ENCODE results near the gene FKRP.
"Not testable (repeated sequence)": the region's sequence is repeated elsewhere in the genome, so short reads cannot be mapped to it uniquely, and the experiment has no call there.

FKRP gene

GRCh38 chr19:46762245-46762890, 16.5 kb downstream of the FKRP start:
- Histone ChIP-seq H3K36me3 (ENCODE audit: insufficient read depth, low read length) (peaks cover 8% of the 10 kb centered on the region; the same call in 1 of the 2 replicates), H3K9ac (ENCODE audit: low read depth, low read length) (no peak overlapping the region), H3K9me3 (ENCODE audit: insufficient read depth, low read depth, low read length) (no peaks in the 10 kb centered on the region), H3K4me1 (ENCODE audit: insufficient read depth, low read length) (no peaks in the 10 kb centered on the region), H3K27me3 (ENCODE audit: insufficient read depth, low read length) (no peaks in the 10 kb centered on the region), H3K4me3 (ENCODE audit: low read length) (no peak overlapping the region), H3K27ac (ENCODE audit: low read depth, low read length) (no peak overlapping the region)
- WGBS: 92% methylated on average over 6 of the region's 6 CpGs

DNA sequence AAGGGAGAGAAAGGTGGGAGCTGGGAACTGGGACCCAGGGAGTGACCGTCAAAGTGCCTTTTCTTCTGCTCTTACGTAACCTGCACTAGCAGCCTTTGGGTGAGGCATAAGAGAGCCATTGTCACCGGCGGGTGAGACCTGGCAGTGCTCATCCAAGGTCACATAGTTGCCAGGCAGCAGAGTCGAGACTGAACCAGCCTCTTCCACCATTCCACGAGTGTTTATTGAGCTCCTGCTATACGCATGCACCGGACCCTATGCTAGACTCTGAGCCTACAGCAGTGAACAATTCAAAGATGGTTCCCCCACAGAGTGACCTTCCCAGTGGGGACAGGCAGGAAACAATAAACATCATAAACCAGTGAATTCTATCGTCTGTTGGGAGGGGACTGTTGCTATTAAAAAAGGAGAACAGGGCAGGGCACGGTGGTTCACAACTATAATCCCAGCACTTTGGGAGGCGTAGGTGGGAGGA, 19.0 kb downstream of the FKRP start:
- Histone ChIP-seq H3K9ac (ENCODE audit: low read depth, low read length) (no peak overlapping the region), H3K4me1 (ENCODE audit: insufficient read depth, low read length) (no peaks in the 10 kb centered on the region), H3K4me3 (ENCODE audit: low read length) (no peak overlapping the region), H3K27ac (ENCODE audit: low read depth, low read length) (no peak overlapping the region), H3K27me3 (ENCODE audit: insufficient read depth, low read length) (no peaks in the 10 kb centered on the region), H3K9me3 (ENCODE audit: insufficient read depth, low read depth, low read length) (no peaks in the 10 kb centered on the region), H3K36me3 (ENCODE audit: insufficient read depth, low read length) (no peaks in the 10 kb centered on the region)
- 90% methylated on average over 11 of the region's 11 CpGs for WGBS

DNA sequence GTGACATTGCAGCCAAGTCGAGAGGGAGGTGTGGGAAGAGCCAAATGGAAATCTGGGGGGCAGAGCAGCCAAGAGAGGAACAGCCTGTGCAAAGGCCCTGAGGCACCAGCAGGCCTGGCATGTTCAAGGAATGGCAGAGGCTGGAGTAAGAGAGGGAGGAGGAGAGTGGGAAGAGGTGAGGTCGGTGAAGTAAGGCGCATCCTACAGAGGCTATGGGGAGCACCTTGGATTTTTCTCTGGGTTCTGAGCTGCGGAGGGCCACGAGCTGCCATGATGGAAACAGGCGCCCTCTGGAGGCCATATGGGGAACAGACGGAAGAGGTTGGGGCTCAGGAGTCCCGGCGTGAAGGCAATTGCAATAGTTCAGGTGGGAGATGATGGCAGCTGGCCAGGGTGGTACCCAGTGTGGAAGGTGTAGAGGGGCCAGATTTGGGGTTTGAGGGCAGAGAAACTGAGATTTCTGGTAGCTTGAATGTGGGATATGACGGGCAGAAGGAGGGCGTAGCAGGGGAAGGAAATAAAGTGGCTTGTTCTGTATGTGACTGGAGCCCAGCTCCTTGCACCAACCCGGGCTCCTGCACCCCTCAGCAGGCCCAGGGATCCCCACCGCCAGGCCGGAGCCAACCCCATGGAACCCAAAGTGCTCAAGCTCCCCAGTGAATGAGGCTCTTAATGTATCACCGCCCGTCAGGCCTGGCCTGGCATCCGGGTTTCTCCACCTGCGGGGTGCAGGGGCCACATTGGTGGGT, 20.9 kb downstream of the FKRP start:
- H3K27me3 ChIP-seq (ENCODE audit: insufficient read depth, low read length): no peaks in the 10 kb centered on the region
- 59% methylated on average over 18 of the region's 18 CpGs for WGBS
- H3K27ac ChIP-seq (ENCODE audit: low read depth, low read length): no peak overlapping the region
- no peaks in the 10 kb centered on the region for H3K36me3 ChIP-seq (ENCODE audit: insufficient read depth, low read length)
- no peaks in the 10 kb centered on the region for H3K9me3 ChIP-seq (ENCODE audit: insufficient read depth, low read depth, low read length)
- no peak overlapping the region for H3K9ac ChIP-seq (ENCODE audit: low read depth, low read length)
- H3K4me1 ChIP-seq (ENCODE audit: insufficient read depth, low read length): no peaks in the 10 kb centered on the region
- no peak overlapping the region for H3K4me3 ChIP-seq (ENCODE audit: low read length)

DNA sequence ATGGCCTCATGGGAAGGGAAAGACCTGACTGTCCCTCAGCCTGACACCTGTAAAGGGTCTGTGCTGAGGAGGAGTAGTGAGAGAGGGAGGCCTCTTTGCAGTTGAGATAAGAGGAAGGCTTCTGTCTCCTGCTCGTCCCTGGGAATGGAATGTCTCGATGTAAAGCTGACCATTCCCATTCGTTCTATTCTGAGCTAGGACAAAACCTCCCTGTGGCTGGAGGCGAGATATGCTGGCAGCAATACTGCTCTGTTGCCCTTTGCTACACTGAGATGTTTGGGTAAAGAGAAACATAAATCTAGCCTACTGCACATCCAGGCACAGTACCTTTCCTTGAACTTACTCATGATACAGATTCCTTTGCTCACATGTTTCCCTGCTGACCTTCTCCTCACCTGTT, 22.9 kb downstream of the FKRP start:
- H3K4me3 ChIP-seq (ENCODE audit: low read length); H3K9me3 ChIP-seq (ENCODE audit: insufficient read depth, low read depth, low read length); H3K36me3 ChIP-seq (ENCODE audit: insufficient read depth, low read length); H3K27ac ChIP-seq (ENCODE audit: low read depth, low read length); H3K4me1 ChIP-seq (ENCODE audit: insufficient read depth, low read length); H3K27me3 ChIP-seq (ENCODE audit: insufficient read depth, low read length); H3K9ac ChIP-seq (ENCODE audit: low read depth, low read length): not testable (repeated sequence)
- WGBS: 68% methylated on average over 4 of the region's 4 CpGs

DNA sequence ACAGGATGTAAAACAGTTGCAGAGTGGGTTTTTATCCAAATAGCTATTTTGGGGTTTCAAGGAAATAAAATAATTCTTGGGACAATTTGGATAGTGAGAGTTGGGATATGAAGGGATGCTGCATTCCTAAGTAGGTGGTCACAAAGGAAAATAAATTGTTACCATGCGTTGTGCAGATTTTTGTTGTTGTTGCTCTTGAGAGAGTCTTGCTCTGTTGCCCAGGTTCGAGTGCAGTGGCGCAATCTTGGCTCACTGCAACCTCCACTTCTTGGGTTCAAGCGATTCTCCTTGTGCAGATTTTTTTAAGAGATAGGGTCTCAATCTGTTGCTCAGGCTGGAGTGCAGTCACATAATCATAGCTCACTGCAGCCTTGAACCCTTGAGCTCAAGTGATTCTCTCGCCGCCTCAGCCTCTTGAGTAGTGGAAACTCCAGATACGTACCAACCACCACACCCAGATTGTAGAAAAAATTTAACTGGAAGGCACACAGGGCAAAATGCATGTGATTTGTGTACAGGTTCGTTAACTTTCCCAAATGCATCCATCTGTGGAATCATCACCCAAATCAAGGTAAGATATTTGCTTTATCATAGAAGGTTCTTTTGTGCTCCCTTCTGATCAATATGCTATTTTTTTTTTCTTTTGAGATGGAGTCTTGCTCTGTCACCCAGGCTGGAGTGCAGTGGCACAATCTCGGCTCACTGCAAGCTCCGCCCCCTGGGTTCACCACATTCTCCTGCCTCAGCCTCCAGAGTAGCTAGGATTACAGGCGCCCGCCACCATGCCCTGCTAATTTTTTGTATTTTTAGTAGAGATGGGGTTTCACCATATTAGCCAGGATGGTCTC, 26.5 kb downstream of the FKRP start:
- Histone ChIP-seq H3K27me3 (ENCODE audit: insufficient read depth, low read length) (no peaks in the 10 kb centered on the region), H3K9me3 (ENCODE audit: insufficient read depth, low read depth, low read length) (no peaks in the 10 kb centered on the region), H3K36me3 (ENCODE audit: insufficient read depth, low read length) (peaks cover 30% of the 10 kb centered on the region), H3K4me3 (ENCODE audit: low read length) (no peak overlapping the region), H3K9ac (ENCODE audit: low read depth, low read length) (no peak overlapping the region), H3K4me1 (ENCODE audit: insufficient read depth, low read length) (no peaks in the 10 kb centered on the region), H3K27ac (ENCODE audit: low read depth, low read length) (no peak overlapping the region)
- 90% methylated on average over 12 of the region's 12 CpGs for WGBS

- H3K27me3 ChIP-seq (ENCODE audit: insufficient read depth, low read length): no peaks in the 10 kb centered on the region
- H3K9ac ChIP-seq (ENCODE audit: low read depth, low read length): no peak overlapping the region
- H3K4me3 ChIP-seq (ENCODE audit: low read length): no peak overlapping the region
- peaks cover 35% of the 10 kb centered on the region for H3K36me3 ChIP-seq (ENCODE audit: insufficient read depth, low read length)
- no peak overlapping the region for H3K27ac ChIP-seq (ENCODE audit: low read depth, low read length)
- 90% methylated on average over 7 of the region's 7 CpGs for WGBS
- no peaks in the 10 kb centered on the region for H3K4me1 ChIP-seq (ENCODE audit: insufficient read depth, low read length)
- no peaks in the 10 kb centered on the region for H3K9me3 ChIP-seq (ENCODE audit: insufficient read depth, low read depth, low read length)
Measured at GRCh38 chr19:46773018-46773399, 27.2 kb downstream of the FKRP start.

DNA sequence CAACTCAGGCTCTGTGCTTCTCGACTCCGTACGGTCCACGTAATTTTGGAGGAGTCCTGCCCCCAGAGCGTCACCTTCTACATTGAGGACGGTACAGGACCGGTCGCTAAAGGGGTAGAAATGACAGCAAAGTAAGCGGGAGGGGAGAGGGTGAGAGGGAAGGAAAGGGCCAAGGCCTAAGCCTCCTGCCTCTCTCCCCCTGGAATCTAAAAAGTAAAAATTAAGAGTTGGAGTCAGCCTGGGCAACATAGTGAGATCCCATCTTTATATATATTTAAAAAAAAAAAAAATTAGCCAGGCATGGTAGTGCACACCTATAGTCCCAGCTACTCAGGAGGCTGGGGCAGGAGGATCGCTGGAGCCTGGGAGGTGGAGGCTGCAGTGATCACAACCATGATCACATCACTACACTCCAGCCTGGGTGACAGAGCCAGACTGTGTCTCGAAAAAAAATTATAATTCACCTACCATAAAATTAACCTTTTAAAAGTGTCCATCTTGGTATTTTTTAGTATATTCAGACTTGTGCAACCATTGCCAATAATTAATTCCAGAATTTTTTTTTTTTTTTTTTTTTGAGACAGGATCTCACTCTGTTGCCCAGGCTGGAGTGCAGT, 29.9 kb downstream of the FKRP start:
- WGBS: 98% methylated on average over 11 of the region's 11 CpGs
- Histone ChIP-seq H3K9ac (ENCODE audit: low read depth, low read length) (no peak overlapping the region), H3K27me3 (ENCODE audit: insufficient read depth, low read length) (no peaks in the 10 kb centered on the region), H3K36me3 (ENCODE audit: insufficient read depth, low read length) (peaks cover 60% of the 10 kb centered on the region), H3K4me1 (ENCODE audit: insufficient read depth, low read length) (no peaks in the 10 kb centered on the region), H3K27ac (ENCODE audit: low read depth, low read length) (no peak overlapping the region), H3K9me3 (ENCODE audit: insufficient read depth, low read depth, low read length) (no peaks in the 10 kb centered on the region), H3K4me3 (ENCODE audit: low read length) (no peak overlapping the region)

- peaks cover 74% of the 10 kb centered on the region for H3K36me3 ChIP-seq (ENCODE audit: insufficient read depth, low read length)
- WGBS: 93% methylated on average over 32 of the region's 33 CpGs
- H3K4me1 ChIP-seq (ENCODE audit: insufficient read depth, low read length): no peaks in the 10 kb centered on the region
- no peak overlapping the region for H3K4me3 ChIP-seq (ENCODE audit: low read length)
- H3K9ac ChIP-seq (ENCODE audit: low read depth, low read length): no peak overlapping the region
- H3K27ac ChIP-seq (ENCODE audit: low read depth, low read length): no peak overlapping the region
- no peaks in the 10 kb centered on the region for H3K9me3 ChIP-seq (ENCODE audit: insufficient read depth, low read depth, low read length)
- H3K27me3 ChIP-seq (ENCODE audit: insufficient read depth, low read length): no peaks in the 10 kb centered on the region
Measured at GRCh38 chr19:46776927-46777911, 31.4 kb downstream of the FKRP start.

DNA sequence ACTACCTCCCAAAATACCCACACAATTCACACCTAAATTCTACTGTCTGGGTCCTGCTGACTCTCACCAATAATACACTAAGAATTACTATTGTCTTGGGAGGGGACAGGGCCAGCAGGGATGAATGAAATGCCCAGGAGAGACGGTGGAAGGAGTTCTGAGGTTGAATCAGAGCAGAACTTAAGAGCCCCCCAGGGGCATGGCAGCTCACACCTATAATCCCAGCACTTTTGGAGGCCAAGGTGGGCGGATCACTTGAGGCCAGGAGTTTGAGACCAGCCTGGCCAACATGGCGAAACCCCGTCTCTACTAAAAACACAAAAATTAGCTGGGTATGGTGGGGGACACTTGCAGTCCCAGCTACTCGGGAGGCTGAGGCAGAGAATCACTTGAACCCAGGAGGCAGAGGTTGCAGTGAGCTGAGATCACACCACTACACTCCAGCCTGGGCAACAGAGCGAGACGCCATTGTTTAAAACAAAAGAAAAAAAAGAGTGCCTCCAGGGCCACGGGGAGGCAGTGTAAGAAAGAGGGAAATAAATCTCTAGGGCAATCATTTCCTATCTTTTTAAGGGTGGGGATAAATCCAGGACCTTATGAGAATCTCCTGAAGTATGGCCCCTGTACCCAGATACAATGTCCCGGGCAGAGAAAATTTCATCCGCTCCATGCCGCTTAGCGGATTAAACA, 32.2 kb downstream of the FKRP start:
- not testable (repeated sequence) for H3K27ac ChIP-seq (ENCODE audit: low read depth, low read length); H3K4me3 ChIP-seq (ENCODE audit: low read length)
- 95% methylated on average over 12 of the region's 12 CpGs for WGBS

More for the DNA sequence above, 32.2 kb downstream of the FKRP start:
- H3K27me3 ChIP-seq (ENCODE audit: insufficient read depth, low read length); H3K9me3 ChIP-seq (ENCODE audit: insufficient read depth, low read depth, low read length); H3K4me1 ChIP-seq (ENCODE audit: insufficient read depth, low read length); H3K9ac ChIP-seq (ENCODE audit: low read depth, low read length): not testable (repeated sequence)
- peaks cover 83% of the 10 kb centered on the region for H3K36me3 ChIP-seq (ENCODE audit: insufficient read depth, low read length)

Measured in HUES64 (cell line).